ENCODE measurements around the gene MT1B. TPM values are rescaled to one million over a fixed set of nuclear protein-coding genes. Genes with fewer than 3 reads are reported as not detected.

The MT1B gene
- total and polyA plus RNA-seq, 2 of the 13 experiments (the other 11 are each of a cell fraction or from before 2014, with no cell fraction given): 0.89 TPM; not detected in 1

GRCh38 chr16:56610017-56610608, 41.6 kb upstream of the MT1B start (continued):
- TF ChIP-seq ZFP41 (CRISPR knock-in tag; IDR thresholded peaks at IDR 0.05; ENCODE audit: borderline replicate concordance): no peak
- TF ChIP-seq BRF2 (CRISPR knock-in tag; IDR thresholded peaks at IDR 0.05): no peak
- TF ChIP-seq CTCF (CRISPR knock-in tag; IDR thresholded peaks at IDR 0.05): 0 out of 2 replicates have a peak, but pooled peaks have one; percentile 30
- TF ChIP-seq ZNF691 (CRISPR knock-in tag; IDR thresholded peaks at IDR 0.05; ENCODE audit: borderline replicate concordance, low read depth): peak; percentile 72; the same call in 1 of the 2 replicates
- TF ChIP-seq MIXL1 (CRISPR knock-in tag; IDR thresholded peaks at IDR 0.05): 0 out of 2 replicates have a peak, but pooled peaks have one; percentile 54
- TF ChIP-seq, protein P1, sequence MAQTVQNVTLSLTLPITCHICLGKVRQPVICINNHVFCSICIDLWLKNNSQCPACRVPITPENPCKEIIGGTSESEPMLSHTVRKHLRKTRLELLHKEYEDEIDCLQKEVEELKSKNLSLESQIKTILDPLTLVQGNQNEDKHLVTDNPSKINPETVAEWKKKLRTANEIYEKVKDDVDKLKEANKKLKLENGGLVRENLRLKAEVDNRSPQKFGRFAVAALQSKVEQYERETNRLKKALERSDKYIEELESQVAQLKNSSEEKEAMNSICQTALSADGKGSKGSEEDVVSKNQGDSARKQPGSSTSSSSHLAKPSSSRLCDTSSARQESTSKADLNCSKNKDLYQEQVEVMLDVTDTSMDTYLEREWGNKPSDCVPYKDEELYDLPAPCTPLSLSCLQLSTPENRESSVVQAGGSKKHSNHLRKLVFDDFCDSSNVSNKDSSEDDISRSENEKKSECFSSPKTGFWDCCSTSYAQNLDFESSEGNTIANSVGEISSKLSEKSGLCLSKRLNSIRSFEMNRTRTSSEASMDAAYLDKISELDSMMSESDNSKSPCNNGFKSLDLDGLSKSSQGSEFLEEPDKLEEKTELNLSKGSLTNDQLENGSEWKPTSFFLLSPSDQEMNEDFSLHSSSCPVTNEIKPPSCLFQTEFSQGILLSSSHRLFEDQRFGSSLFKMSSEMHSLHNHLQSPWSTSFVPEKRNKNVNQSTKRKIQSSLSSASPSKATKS (CRISPR knock-in tag; IDR thresholded peaks at IDR 0.05): no peak
- TF ChIP-seq ZNF772 (CRISPR knock-in tag; IDR thresholded peaks at IDR 0.05): peak; percentile 43; the same call in 1 of the 2 replicates
- 0 out of 2 replicates have a peak, but pooled peaks have one; percentile 48 for TF ChIP-seq ZBTB38 (CRISPR knock-in tag; IDR thresholded peaks at IDR 0.05)
- TF ChIP-seq ZNF7 (CRISPR knock-in tag; IDR thresholded peaks at IDR 0.05): no peak
- TF ChIP-seq FOXK2 (IDR thresholded peaks at IDR 0.05): no peak
- no peak for TF ChIP-seq MAX (IDR thresholded peaks at IDR 0.05)
- TF ChIP-seq AKAP8 (CRISPR knock-in tag; IDR thresholded peaks at IDR 0.05): peak; percentile 66; the same call in 1 of the 2 replicates
- TF ChIP-seq MEIS2 (CRISPR knock-in tag; IDR thresholded peaks at IDR 0.05): 0 out of 2 replicates have a peak, but pooled peaks have one; percentile 41
- TF ChIP-seq, protein P2, sequence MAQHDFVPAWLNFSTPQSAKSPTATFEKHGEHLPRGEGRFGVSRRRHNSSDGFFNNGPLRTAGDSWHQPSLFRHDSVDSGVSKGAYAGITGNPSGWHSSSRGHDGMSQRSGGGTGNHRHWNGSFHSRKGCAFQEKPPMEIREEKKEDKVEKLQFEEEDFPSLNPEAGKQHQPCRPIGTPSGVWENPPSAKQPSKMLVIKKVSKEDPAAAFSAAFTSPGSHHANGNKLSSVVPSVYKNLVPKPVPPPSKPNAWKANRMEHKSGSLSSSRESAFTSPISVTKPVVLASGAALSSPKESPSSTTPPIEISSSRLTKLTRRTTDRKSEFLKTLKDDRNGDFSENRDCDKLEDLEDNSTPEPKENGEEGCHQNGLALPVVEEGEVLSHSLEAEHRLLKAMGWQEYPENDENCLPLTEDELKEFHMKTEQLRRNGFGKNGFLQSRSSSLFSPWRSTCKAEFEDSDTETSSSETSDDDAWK (CRISPR knock-in tag; IDR thresholded peaks at IDR 0.05): no peak
- TF ChIP-seq NBN (conservative IDR thresholded peaks at IDR 0.05): no peak
- TF ChIP-seq, protein P3, sequence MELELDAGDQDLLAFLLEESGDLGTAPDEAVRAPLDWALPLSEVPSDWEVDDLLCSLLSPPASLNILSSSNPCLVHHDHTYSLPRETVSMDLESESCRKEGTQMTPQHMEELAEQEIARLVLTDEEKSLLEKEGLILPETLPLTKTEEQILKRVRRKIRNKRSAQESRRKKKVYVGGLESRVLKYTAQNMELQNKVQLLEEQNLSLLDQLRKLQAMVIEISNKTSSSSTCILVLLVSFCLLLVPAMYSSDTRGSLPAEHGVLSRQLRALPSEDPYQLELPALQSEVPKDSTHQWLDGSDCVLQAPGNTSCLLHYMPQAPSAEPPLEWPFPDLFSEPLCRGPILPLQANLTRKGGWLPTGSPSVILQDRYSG (CRISPR knock-in tag; IDR thresholded peaks at IDR 0.05): no peak
- no peak for TF ChIP-seq ZNF121 (CRISPR knock-in tag; IDR thresholded peaks at IDR 0.05)
- no peak for TF ChIP-seq ZNF549 (CRISPR knock-in tag; IDR thresholded peaks at IDR 0.05)
